ENCODE measurements around the gene HDHD3.

Gene HDHD3

DNA sequence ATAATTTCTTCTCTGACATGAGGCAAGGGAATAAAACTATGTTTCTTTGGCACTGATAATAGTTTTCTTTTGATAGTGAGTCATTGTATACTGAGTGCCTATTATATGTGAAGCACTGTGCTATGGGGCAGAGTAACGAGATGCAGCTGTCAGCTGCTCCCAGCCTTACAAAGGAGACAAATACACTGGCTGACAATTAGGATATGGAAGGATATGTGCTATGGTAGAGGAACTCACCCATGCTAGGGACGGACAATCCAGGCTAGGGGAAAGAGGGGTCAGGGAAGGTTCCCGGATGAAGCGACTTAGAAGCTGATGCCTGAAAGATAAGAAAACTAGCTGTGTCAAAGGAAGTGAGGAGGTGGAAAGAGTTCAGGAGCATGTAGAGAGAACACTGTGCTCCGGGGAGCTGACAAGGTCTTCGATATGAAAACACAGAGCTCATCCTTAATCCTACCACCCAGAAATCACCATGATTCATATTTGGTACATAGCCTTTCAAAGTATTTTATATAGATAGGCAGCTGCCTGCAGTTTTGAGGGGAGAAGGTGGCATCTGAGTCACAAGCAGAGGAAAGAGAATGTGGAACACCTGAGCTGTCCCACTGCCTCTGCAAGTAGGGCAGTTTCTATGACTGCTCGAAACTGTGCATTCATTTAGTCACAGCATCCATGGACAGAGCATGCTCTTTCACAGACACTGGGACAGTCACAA lies 15.3 kb downstream of the HDHD3 start:
- DNase-seq: no peak

DNA sequence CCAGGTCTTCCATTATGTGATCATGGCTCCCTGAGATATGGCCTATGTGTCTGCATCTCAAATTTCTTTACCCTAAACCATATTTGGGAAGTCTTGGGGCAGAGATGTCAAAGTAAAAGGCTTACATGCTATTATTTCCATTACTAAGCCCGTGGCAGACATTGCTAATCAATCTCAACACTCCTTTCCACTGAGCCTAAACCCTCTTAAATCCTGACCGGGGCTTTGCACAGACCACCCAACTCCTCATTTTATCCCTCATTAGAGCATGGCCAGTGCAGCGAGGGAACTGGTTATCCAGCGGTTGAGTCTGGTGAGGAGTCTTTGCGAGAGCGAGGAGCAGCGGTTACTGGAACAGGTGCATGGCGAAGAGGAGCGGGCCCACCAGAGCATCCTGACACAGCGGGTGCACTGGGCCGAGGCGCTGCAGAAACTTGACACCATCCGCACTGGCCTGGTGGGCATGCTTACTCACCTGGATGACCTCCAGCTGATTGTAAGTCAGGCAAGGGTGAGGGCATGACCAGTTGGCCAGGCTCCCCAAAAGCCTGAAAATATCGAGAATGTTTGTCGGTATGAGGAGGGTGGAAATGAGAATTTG lies 16.4 kb downstream of the HDHD3 start:
- no peak for DNase-seq

DNA sequence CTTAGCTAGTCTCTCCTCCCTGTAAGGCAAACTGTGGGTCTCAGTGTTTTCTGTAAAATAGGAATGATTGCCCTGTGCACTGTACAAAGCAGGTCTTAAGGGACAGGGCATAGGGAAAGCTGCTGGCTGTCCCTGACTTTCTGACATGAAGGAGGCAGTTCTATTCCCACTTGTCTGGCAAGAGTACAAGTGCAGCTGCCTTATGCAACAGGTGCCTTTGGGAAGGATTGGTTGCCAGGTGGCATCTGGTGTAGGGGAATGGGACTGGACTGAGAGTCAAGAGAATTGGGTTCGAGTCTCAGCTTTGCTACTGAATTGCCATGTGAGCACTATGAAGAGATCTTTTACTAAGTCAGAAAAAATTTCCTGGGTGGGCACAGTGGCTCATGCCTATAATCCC lies 17.4 kb downstream of the HDHD3 start:
- no peak for DNase-seq

DNA sequence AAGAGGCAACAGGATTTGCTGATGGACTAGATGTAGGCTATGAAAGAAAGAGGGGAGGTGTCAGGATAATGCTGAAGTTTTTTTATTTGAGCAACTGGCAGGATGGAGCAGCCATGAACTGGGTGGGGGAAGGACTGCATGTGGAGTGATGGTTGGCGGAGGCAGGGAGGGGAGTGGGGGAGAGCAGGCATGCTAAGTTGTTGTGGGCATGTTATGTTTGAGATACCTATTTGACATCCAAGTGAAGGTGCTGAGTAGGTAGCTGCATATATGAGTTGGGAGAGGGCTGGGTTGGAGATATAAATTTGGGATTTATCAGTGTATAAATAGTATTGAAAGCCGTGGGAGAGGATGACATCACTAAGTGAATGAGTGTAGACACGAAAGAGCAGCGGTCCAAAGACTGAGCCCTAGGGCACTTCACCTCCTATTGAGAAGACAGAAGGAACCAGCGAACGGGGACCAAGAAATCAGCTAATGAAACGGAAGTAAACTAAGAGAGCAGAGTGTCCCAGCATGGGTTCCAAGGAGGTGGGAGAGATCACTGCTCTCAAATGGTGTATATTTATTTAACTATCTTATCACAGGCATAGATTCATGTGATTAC lies 20.0 kb downstream of the HDHD3 start:
- no peak for DNase-seq

DNA sequence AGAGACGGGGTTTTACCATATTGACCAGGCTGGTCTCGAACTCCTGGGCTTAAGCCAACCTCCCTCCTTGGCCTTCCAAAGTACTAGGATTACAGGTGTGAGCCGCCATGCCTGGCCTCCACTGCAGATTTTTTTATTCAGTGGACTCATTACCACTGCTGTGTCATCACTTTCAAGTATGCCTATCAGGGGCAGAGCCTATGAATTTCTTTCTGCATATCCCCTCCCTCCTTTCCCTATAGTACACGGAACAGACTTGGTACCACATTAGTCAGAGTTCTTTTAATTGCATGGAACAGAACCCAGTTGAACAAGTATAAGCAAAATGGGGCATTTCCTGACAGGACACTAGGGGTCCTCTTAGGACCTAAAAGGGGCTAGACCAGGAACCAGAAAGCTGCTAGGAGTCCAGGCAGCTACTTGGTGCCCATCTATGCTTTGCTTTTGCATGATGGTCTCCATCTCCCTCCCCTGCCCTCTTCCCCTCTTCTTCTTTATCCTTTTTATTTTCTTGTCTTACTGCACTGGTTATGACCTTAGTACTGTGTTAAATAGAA lies 21.7 kb downstream of the HDHD3 start:
- no peak for DNase-seq

DNA sequence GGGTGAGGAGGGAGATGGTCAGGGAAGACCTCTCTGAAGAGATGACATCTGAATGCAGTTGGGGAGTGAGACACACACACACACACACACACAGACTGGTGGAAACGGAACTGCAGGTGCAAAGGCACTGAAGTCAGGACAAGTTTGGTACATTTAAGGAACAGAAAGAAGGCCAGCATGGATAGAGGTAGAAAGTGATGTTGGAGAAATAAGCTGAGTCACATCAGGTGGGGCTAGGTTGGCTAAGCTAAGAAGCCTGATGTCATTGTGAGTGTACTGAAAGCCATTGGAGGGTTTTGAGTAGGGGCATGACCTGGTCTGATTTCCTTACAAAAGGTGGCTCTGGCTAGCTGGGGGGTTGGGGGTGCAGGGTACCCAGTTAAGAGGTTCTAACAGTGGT lies 24.4 kb downstream of the HDHD3 start:
- DNase-seq: no peak

DNA sequence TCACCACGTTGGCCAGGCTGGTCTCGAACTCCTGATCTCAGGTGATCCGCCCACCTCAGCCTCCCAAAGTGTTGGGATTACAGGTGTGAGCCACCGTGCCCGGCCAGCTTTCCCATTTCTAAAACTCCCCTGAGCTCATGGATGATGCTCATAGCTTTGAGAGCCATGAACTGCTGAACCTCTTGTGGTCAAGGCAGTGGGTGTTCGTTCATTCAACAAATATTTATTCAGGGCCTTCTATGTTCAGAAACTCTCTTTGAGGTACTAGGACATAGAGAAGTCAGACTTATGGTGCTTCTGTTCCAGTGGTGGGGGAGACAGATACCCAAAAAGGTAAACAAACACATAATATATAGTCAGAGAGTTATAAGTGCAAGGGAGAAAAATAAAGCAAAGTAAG lies 24.8 kb downstream of the HDHD3 start:
- DNase-seq: no peak

DNA sequence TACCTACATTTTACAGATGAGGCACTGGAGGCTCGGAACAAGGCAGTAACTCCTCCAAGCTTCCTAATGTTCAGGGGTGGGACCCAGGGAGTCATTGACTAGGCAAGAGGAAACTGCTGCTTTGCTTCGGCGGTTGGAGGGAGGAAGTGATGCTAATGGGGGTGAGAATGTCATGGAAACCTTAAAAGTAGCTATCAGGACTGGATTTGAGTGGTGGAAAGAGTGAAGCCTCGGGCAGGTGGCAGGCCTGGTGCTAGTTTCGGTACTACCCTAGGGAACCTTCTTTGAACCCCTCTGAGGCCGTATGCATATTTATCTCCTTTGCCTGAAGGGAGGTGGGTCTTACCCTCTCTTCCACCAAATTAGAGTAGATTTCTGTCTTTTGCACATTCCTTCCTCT lies 25.8 kb downstream of the HDHD3 start:
- DNase-seq: no peak

DNA sequence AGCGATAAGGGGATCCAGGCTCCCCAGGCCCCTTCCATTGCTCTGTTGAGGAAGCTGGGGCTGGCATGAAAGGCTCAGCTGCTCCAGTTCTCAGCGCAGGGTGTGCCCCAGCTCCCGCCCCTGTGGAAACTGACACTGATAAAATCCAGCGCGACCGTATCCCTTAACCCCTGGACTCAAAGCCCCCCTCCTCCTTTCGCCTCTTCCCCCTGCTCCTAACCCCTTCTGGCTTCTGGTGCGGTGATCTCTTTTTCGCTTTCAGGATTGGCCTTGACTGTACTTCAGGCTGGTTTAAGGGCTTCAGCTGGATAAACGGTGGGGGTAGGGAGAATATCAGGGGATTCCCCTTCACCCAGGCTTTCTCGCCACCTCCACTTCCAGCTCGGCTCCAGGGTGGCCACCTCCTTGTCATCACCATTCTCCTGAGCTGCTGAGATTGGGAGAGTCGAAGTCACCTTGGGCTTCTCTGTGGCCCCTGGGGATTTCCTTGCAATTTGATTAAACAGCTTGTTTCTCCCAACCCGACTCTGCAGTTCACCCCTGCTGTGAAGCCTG lies 26.6 kb downstream of the HDHD3 start:
- DNase-seq: peak; percentile 8

DNA sequence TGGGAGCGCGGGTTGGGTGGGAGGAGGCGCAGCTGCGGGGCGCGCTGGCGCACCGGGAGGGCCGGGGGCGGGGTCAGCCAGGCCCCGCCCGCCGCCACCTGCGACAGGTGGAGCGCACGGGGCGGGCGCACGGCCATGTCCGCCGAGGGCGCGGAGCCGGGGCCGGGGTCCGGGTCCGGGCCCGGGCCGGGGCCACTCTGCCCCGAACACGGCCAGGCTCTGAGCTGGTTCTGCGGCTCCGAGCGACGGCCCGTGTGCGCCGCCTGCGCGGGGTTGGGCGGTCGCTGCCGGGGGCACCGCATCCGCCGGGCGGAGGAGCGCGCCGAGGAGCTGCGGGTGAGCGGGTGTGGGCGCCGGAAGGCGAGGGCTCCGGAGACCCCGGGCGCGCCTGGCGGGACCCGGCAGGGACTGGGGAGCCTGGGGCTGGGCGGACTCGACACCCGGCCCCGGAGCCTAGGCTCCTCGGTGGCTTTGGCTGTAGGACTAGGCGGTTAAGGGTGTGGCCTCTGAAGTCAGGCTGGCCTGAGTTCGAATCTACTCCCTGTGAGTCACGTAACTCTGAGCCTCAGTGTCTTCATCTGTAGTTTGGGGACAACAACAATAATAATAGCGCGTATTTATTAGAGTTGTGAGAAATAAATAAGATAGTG lies 27.2 kb downstream of the HDHD3 start, which contains the start of gene BSPRY:
BSPRY (plus strand) TSS at position 97 of the 650 bp plus-strand sequence; CDS start at position 136, 39 bp downstream.
- no peak for DNase-seq

DNA sequence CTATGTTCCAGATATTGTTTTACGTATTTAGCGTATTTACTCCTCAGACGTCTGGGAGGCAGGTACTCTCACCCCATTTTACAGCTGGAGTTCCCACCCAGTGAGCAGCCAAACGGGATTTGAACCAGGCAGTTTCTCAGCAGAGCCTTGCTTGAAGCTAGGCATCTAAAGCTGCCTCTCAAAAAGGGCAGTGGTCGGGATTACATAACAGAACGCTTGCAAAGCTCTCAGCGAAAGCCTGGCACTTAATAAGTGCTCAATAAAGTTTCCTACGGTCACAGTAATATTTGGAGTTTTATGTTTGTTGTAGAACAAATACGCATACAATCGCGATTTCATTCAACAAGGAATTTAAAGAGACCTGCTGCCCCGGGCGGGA lies 27.7 kb downstream of the HDHD3 start:
- no peak for DNase-seq

DNA sequence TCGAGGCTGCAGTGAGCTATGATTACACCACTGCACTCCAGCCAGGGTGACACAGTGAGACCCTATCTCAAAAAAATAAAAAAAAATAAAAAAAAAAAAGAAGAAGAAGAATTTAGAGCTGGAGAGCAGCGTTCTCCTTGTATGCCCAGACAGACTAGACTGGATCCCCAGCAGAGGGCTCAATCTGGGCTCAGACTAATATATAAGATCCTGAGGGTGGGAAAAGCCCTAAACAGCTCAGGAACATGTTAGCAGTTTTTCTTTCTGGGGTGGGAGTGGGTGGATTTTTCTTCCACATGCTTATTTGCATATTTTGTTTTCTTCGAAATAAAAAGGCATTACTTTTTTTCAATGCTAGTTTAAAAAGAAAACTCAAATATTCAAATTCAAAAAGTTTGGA lies 28.3 kb downstream of the HDHD3 start:
- DNase-seq: no peak

DNA sequence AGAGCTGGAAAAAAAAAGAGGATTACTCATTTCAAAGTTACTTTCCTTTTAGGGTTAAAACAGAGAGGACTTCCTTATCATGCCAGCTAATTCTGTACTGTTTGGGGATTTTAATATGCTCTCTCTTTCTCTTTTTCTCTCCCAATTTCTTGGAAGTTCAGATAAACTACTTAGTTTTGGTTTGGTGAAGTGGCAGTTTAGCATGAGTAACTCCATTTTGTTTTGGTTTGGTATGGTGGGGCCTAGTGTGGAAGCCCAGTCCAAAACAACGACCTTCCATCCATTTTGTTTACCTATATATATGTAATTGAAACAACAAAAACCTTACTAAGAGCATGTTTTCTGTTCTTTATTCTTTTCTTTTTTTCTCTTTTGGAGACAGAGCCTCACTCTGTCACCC lies 31.1 kb downstream of the HDHD3 start:
- no peak for DNase-seq

DNA sequence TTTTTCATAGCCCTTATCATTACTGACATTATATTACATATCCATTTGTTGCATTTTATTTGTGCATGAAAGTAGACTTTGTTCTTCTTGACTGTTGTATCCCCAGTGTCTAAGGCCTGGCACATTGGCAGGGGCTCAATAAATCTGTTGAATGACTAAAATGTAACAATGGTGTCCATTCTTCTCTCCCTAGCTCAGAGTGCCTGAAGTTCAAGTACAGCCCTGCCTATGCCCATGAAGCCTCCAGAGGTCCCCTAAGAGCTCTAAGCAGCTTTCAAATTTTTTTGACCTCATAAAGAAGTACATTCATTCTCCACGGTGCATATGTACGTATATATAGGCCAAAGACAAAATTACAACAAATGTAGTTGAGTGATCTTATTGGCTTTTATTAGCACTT lies 31.6 kb downstream of the HDHD3 start:
- no peak for DNase-seq

DNA sequence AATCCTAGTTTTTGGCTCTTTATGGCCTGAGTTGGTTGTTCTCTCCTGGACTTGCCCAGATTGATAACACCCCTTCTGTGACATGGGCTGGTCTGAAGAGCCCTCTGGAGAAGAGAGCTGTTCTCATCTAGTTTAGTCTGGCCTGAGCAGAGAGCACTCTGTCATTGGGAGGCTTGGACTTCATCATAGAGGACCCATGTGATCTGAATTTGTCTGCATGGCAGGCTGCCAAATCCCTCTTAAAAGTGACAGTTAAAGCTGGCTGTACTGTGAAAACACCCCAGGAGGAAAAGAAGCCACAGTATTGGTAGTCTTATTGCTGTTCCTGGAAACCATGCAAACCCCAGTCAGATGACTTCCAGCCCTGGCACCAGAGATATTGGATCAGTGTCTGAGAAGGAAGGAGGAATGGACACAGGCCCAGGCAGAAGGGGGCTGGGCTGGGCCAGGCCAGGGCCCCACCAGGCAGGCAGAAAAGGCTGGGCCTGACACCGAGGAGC lies 33.0 kb downstream of the HDHD3 start:
- DNase-seq: peak; percentile 34

DNA sequence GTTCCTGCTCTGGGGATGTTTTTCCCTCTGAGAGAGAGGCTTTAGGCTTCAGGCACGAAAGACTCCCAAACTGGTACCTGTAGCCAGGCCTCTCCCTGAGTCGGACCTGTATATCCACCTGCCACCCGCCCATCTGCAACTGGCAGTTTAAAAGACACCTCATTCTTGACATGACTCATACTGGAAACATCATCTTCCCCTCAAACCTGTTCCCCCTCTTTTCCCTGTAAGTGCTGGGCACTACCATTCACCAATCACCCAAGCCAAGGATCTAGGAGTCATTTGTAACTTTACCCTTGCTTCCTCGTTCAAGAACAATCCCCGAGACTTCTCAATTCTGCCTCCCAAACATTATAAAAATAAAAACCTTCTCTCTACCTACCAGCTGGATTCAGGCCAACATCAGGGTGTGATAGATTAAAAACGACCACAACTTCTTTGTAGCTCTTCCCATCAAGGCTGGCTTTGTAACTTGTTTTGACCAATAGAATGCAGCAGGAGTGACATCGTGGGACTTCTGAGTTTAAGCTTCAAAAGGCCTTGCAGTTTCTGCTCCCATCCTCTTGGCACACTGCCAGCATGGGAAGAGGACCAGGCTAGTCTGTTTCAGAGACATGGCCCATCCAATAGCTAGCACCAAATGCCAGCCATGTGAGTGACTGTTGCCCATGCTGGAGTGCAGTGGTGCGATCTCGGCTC lies 34.9 kb downstream of the HDHD3 start:
- DNase-seq: no peak

DNA sequence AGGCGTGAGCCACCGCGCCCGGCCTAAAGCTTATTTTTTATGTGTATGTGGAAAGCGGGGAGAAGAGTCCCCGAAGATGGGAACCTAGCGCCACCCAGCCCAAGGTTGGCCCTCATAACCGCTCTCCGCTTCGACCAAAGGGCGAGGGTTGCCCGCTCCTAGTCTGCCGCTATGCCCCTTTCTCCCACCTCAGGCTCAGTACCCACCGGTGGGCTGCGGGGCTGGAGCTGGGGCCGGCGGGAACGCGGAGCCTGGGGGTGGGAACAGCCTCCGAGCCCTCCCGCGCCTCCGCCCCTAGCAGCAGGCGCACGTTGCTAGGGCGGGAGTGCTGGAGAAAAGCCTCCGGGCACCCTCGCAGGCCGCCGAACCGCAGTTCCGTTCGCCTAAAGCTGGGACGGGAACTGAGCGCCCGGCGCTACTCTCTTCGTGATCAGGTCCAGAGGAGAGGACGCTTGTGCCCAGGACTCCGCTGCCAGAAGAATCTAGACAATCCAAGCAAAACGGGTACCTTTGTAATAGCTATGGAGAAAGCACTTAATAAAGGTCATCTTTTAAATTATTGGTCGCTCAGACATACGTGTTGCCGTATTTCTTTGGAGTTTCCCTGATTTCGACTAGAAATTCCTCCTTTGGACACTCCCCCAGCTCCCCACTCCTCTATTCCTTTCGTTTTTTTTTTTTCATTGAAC lies 36.6 kb downstream of the HDHD3 start, which contains the start of gene WDR31:
WDR31 (minus strand) TSS at position 265 of the 689 bp plus-strand sequence. CDS start 8,253 bp downstream, outside the sequence.
- DNase-seq: peak; percentile 80

DNA sequence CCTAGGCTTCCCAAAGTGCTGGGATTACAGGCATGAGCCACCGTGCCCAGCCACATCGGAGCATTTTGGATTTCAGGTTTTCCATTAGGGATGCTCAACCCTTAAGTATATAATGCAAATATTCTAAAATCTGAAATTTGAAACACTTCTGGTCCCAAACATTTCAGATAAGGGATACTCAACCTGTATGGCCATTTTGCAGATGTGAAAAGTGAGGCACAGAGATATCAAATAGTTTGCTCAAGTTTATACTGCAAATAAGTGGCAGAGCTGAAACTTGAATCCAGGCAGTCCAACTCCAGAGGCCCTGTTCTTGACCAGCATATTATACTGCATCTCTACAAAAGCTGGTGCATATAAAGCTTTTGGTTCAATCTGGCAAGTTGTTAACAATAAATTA lies 39.1 kb downstream of the HDHD3 start:
- DNase-seq: no peak

DNA sequence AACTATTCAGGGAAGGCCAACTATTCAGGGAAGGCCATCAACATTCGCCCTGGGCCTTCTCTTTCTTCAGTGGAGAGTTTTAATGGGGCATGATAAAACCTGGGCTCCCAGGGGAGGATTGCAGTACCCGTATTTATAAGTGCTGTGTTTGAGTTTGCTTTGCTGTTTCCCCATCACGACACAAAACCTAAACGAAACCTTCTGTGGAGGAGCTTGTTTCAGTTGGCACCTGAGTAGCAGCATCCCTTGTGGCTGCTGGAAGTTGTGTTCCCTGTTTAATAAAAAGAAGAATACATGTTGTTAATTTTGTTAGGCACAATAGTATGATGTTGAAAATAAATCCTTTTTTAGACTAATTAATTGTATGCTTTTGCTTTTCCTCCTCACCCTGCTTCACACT lies 45.0 kb downstream of the HDHD3 start:
- DNase-seq: no peak

DNA sequence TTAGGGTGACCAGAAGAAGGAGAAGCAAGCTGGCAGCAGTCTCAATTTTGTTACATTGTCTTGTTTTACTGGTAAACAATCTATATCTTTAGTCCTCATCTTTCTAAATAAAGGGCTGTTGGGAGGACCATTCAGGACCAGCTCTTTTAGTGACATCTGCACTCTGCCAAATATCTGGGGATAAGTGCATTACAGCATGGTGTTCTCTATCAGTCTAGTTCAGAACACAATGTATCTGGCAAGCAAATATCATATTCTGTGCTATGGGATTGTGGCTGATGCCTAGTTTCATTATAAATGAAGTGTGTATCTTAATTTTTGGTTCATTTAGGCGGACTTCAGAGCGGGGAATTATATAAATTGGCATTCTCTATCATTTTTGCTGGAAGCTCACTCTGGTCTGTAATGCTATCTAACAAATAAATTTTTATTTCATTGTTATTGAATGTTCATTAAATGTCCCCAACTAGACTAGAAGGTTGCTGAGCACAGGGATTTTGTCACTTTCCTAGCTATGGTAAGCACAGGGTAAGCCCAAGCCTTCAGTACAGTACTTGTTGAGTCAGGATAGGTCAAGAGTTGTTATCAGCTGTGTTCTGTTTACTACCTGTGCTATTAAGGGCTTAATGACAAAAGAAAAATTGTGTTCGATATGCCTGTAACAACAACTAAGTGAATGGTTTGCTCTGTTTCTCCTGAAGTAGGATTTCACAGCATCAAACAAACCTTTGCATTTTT lies 48.6 kb downstream of the HDHD3 start:
- DNase-seq: no peak

DNA sequence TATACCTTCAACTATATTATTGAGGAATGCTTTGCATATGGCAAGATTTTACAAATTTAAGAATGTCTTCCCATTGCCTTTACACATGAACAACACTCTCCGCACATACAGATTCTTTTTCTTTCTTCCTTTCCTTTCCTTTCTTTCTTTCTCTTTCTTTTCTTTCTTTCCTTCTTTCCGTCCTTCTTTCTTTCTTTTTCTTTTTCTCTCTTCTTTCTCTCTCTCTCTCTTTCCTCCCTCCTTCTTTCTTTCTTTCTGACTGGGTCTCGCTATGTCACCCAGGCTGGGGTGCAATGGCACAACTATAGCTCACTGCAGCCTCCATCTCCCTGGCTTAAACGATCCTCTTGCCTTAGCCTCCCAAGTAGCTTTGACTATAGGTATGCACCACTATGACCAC lies 50.6 kb downstream of the HDHD3 start:
- DNase-seq: no peak

Data from NCI-H748 treated with DMSO at 0.1 percent for 48 hours (cell line).